ENCODE measurements around the gene CTU2. TPM values are rescaled to one million over a fixed set of nuclear protein-coding genes. Genes with fewer than 3 reads are reported as not detected.
A peak's percentile ranks its signal among the peaks of the same experiment; 100 is the strongest.

The CTU2 gene
- polyA plus RNA-seq, 1 of the 3 experiments (the other 2 are of a cell fraction), result 16.2 TPM

GRCh38 chr16:88661468-88661867 is 44.8 kb upstream of the CTU2 start:
- Histone ChIP-seq H3K27ac (ENCODE audit: low read depth in 2 of 2, low read length in 1 of 2) (no peak overlapping the region), H3K9me3 (no peaks in the 10 kb centered on the region), H3K9me2 (no peaks in the 10 kb centered on the region), H3K4me2 (no peak overlapping the region), H3F3A (replicated peaks; ENCODE audit: insufficient read depth) (peaks cover 4% of the 10 kb centered on the region), H3K4me3 (ENCODE audit: low read depth in 2 of 2, low read length in 1 of 2) (no peak overlapping the region), H4K20me1 (ENCODE audit: insufficient read depth) (no peaks in the 10 kb centered on the region), H3K9ac (no peak overlapping the region), H3K36me3 (replicated peaks in 1 of 2; ENCODE audit: control insufficient read depth in 1 of 2, insufficient read depth in 2 of 2, low read length in 1 of 2) (no peaks in the 10 kb centered on the region), H3K27me3 (ENCODE audit: insufficient read depth) (no peaks in the 10 kb centered on the region), H2AFZ (ENCODE audit: low read depth) (no peak overlapping the region), H3K4me1 (ENCODE audit: control insufficient read depth in 1 of 2, insufficient read depth in 2 of 2, low read depth in 1 of 2, low read length in 1 of 2) (peaks cover 0 to 5% of the 10 kb centered on the region in 2 experiments; a peak in 1 of 4 replicates), H3K79me2 (ENCODE audit: insufficient read depth) (peaks cover 11% of the 10 kb centered on the region)
- no peak for DNase-seq
- ChIA-PET POLR2A (no interaction called here), CTCF (no interaction called here)
- TF ChIP-seq MAX (IDR thresholded peaks at IDR 0.05; ENCODE audit: low read depth) (no peak), PBX3 (IDR thresholded peaks at IDR 0.05) (no peak), EP300 (IDR thresholded peaks at IDR 0.05; ENCODE audit: borderline replicate concordance in 1 of 2, low read depth in 1 of 2, low read length in 1 of 2) (no peak), FOXJ3 (CRISPR knock-in tag; IDR thresholded peaks at IDR 0.05) (no peak), USF2 (IDR thresholded peaks at IDR 0.05; ENCODE audit: borderline replicate concordance, low read depth, low read length) (no peak), MEF2A (IDR thresholded peaks at IDR 0.05; ENCODE audit: borderline replicate concordance, low read depth) (no peak)
- 96% methylated on average over 10 of the region's 10 CpGs for WGBS (ENCODE audit: low lambda C conversion rate)

GRCh38 chr16:88662222-88662842 is 44.0 kb upstream of the CTU2 start:
- peak overlapping the region; percentile 99 for H3K4me2 ChIP-seq
- H3K4me3 ChIP-seq (ENCODE audit: low read depth in 2 of 2, low read length in 1 of 2), result peak overlapping the region; percentile 82 to 92
- WGBS (ENCODE audit: low lambda C conversion rate), result 11% methylated on average over 8 of the region's 49 CpGs
- DNase-seq, result no peak
- POLR2A ChIA-PET, result interaction anchor here (1.0 kb wide), 1 partner anchor 198 kb away, joined by 3 read pairs; no protein-coding TSS in a partner anchor
- H3K9ac ChIP-seq, result peak overlapping the region; percentile 82
- H3K79me2 ChIP-seq (ENCODE audit: insufficient read depth), result peaks cover 11% of the 10 kb centered on the region
- H4K20me1 ChIP-seq (ENCODE audit: insufficient read depth), result no peaks in the 10 kb centered on the region
- no peaks in the 10 kb centered on the region for H3K27me3 ChIP-seq (ENCODE audit: insufficient read depth)
- H3K27ac ChIP-seq (ENCODE audit: low read depth in 2 of 2, low read length in 1 of 2), result peak overlapping the region in 1 of 2 experiments; percentile 12; a peak in 1 of 4 replicates
- no peak for TF ChIP-seq SIN3A (IDR thresholded peaks at IDR 0.05; ENCODE audit: borderline replicate concordance, low read depth, low read length)
- TF ChIP-seq EP300 (IDR thresholded peaks at IDR 0.05; ENCODE audit: borderline replicate concordance in 1 of 2, low read depth in 1 of 2, low read length in 1 of 2), result no peak
- H3K9me3 ChIP-seq, result no peaks in the 10 kb centered on the region
- H3F3A ChIP-seq (replicated peaks; ENCODE audit: insufficient read depth), result peaks cover 4% of the 10 kb centered on the region
- H3K4me1 ChIP-seq (ENCODE audit: control insufficient read depth in 1 of 2, insufficient read depth in 2 of 2, low read depth in 1 of 2, low read length in 1 of 2), result peaks cover 0 to 5% of the 10 kb centered on the region in 2 experiments; a peak in 1 of 4 replicates
- no peaks in the 10 kb centered on the region for H3K9me2 ChIP-seq
- no peaks in the 10 kb centered on the region for H3K36me3 ChIP-seq (replicated peaks in 1 of 2; ENCODE audit: control insufficient read depth in 1 of 2, insufficient read depth in 2 of 2, low read length in 1 of 2)
- CTCF ChIA-PET, result interaction anchor here (0.7 to 1.4 kb wide), 3 partner anchors 12 to 103 kb away, joined by 3 to 6 read pairs (median 3); partner anchors contain the start of gene CYBA
- H2AFZ ChIP-seq (ENCODE audit: low read depth), result peak overlapping the region; percentile 98
